WERI-Rb-1 (cell line): ENCODE measurements around the gene BNC2.

Experiments
- DNase-seq: peaks from one replicate; pipeline ENCODE4 v3.0.0-alpha.2; 2020
- H3K27ac ChIP-seq: fragments of 250-450 bp; sonication (Bioruptor Pico); 2 replicates; pipeline ENCODE4 v1.5.1; 2020; ENCODE audit warnings: mild to moderate bottlenecking, moderate library complexity
- H3K27me3 ChIP-seq: fragments of 250-450 bp; sonication (Bioruptor Pico); 2 replicates; pipeline ENCODE4 v1.5.1; 2021; ENCODE audit warnings: mild to moderate bottlenecking, low read depth, moderate library complexity; ENCODE audit not compliant: insufficient read depth, severe bottlenecking
- H3K36me3 ChIP-seq: fragments of 250-450 bp; sonication (Bioruptor Pico); 2 replicates; pipeline ENCODE4 v1.5.1; 2020; ENCODE audit warnings: mild to moderate bottlenecking, moderate library complexity
- H3K4me3 ChIP-seq: 2 replicates; pipeline ENCODE4 v1.5.1; 2011; ENCODE audit warnings: low read depth, mild to moderate bottlenecking, control low read depth, low read length
- H3K9me3 ChIP-seq: fragments of 250-450 bp; sonication (Bioruptor Pico); 2 replicates; pipeline ENCODE4 v1.5.1; 2021; ENCODE audit warnings: mild to moderate bottlenecking, moderate library complexity; ENCODE audit not compliant: severe bottlenecking
- CTCF ChIP-seq: IDR thresholded peaks from 2 replicates; pipeline ENCODE4 v1.5.1; 2011; ENCODE audit warnings: low read depth, mild to moderate bottlenecking, control low read depth, inconsistent platforms, low read length

The BNC2 gene

GRCh38 chr9:16414451-16414850 lies 456.0 kb downstream of the BNC2 start:
- no peak overlapping the region for H3K4me3 ChIP-seq
- H3K9me3 ChIP-seq: no peaks in the 10 kb centered on the region
- H3K27me3 ChIP-seq: no peaks in the 10 kb centered on the region
- H3K27ac ChIP-seq: no peak overlapping the region
- no peak for TF ChIP-seq CTCF
- no peaks in the 10 kb centered on the region for H3K36me3 ChIP-seq
- DNase-seq: no peak

- Histone ChIP-seq H3K27me3 (no peaks in the 10 kb centered on the region), H3K36me3 (no peaks in the 10 kb centered on the region), H3K9me3 (no peaks in the 10 kb centered on the region), H3K27ac (no peak overlapping the region), H3K4me3 (no peak overlapping the region)
- no peak for DNase-seq
- TF ChIP-seq CTCF: no peak
These were observed 456.9 kb downstream of the BNC2 start for GRCh38 chr9:16413509-16414016.

- H3K36me3 ChIP-seq: no peaks in the 10 kb centered on the region
- H3K9me3 ChIP-seq: no peaks in the 10 kb centered on the region
- DNase-seq: no peak
- no peak for TF ChIP-seq CTCF
- no peak overlapping the region for H3K4me3 ChIP-seq
- H3K27me3 ChIP-seq: no peaks in the 10 kb centered on the region
- H3K27ac ChIP-seq: no peak overlapping the region
These were observed 457.7 kb downstream of the BNC2 start for GRCh38 chr9:16412740-16413139.

GRCh38 chr9:16411311-16411710 lies 459.2 kb downstream of the BNC2 start:
- Histone ChIP-seq H3K27me3 (no peaks in the 10 kb centered on the region), H3K4me3 (no peak overlapping the region), H3K27ac (no peak overlapping the region), H3K9me3 (no peaks in the 10 kb centered on the region), H3K36me3 (no peaks in the 10 kb centered on the region)
- no peak for DNase-seq
- TF ChIP-seq CTCF: no peak

- Histone ChIP-seq H3K27ac (no peak overlapping the region), H3K36me3 (no peaks in the 10 kb centered on the region), H3K27me3 (no peaks in the 10 kb centered on the region), H3K4me3 (no peak overlapping the region), H3K9me3 (no peaks in the 10 kb centered on the region)
- no peak for TF ChIP-seq CTCF
- DNase-seq: no peak
These were observed 459.7 kb downstream of the BNC2 start for GRCh38 chr9:16410601-16411280.

- no peak overlapping the region for H3K27ac ChIP-seq
- DNase-seq: no peak
- H3K9me3 ChIP-seq: no peaks in the 10 kb centered on the region
- no peak for TF ChIP-seq CTCF
- no peak overlapping the region for H3K4me3 ChIP-seq
- H3K27me3 ChIP-seq: no peaks in the 10 kb centered on the region
- no peaks in the 10 kb centered on the region for H3K36me3 ChIP-seq
These were observed 462.9 kb downstream of the BNC2 start for GRCh38 chr9:16407617-16408016.
